CD4-positive, alpha-beta T cell treated with Interleukin-21 for 1 hour (primary cell): ENCODE results near the gene SCAND1.
"Not testable (repeated sequence)": the region's sequence is repeated elsewhere in the genome, so short reads cannot be mapped to it uniquely, and the experiment has no call there.

Experiments used
- DNase-seq: peaks from one replicate; pipeline ENCODE4 v3.0.0-alpha.2; 2020

Gene SCAND1

DNA sequence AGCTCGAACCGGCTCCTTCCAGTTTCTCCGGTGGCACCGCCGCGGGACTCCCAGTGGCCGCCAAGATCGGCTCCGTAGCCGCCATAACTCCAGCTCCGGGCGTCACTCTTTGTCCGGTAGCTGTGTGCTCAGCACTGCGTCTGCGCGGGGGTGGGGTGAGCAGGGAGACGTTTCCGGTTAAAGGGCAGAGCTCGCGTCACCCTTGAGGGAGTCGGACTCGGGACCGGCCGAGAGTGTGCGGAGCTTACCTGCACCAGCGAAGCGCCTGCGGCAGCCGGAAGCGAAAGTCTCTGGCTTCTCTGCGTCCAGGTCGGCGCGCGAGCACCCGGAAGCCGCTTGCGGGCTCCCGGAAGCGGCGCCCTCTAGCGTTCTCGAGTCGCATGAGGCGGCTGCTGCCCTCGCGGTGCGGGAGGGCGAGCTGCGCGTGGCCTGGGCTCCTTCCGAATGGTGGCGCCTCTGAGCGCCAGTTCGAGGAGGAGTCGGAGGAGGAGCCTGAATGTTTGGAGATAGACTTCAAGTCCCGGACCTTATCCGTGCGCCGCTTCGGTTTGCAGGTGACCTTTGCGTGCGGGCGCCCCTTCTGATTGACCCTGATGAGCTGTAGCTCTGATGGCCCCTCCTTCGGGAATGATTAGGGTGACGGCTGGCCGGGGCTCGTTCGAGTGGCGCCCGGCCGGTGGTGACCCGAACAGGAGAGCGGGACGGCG lies at the start of gene SCAND1:
SCAND1 (minus strand) TSS at position 303 of the 707 bp plus-strand sequence; CDS start at position 85, 218 bp downstream.
- peak; percentile 98 for DNase-seq

DNA sequence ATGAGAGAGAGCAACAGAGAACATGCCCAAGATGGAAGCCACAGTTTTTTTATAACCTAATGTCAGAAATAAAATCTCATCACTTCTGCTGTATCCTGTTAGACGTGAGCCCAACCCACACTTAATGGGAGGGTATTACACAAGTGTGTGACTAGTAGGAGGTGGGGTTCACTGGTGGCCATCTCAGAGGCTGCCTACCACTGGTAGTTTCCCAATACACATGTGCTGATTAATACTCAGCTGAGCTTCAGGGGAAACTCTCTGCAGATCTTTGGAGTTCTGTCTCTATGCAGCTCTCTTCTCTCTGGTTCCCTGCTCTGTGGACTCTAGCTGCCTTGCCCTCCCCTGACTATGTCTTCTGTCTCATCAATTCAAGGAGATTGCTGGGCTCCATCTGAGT lies 49.7 kb upstream of the SCAND1 start:
- no peak for DNase-seq

DNA sequence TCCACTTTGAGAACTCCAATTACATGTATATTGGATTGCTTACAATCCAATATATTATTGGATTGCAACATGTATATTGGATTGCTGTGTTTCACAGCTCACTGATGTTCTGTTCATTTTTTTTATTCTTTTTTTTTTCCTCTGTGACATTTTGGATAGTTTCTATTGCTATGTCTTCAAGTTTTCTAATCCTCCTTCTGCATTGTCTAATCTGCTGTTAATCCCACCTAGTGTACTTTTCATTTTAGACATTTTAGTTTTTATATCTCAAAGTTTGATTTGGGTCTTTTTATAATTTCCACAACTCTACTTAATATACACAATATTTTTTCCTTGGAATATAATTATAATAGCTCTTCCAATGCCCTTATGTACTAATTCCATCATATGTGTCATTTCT lies 48.6 kb upstream of the SCAND1 start:
- DNase-seq: no peak

DNA sequence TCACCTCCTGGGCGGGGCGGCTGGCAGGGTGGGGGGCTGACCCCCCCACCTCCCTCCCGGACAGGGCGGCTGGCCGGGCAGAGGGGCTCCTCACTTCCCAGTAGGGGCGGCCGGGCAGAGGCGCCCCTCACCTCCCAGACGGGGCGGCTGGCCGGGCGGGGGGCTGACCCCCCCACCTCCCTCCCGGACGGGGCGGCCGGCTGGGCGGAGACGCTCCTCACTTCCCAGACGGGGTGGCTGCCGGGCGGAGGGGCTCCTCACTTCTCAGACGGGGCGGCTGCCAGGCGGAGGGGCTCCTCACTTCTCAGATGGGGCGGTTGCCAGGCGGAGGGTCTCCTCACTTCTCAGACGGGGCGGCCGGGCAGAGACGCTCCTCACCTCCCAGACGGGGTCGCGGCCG lies 47.0 kb upstream of the SCAND1 start:
- not testable (repeated sequence) for DNase-seq

- DNase-seq: not testable (repeated sequence)
Observed at GRCh38 chr20:35996492-35996891, 42.2 kb upstream of the SCAND1 start.

DNA sequence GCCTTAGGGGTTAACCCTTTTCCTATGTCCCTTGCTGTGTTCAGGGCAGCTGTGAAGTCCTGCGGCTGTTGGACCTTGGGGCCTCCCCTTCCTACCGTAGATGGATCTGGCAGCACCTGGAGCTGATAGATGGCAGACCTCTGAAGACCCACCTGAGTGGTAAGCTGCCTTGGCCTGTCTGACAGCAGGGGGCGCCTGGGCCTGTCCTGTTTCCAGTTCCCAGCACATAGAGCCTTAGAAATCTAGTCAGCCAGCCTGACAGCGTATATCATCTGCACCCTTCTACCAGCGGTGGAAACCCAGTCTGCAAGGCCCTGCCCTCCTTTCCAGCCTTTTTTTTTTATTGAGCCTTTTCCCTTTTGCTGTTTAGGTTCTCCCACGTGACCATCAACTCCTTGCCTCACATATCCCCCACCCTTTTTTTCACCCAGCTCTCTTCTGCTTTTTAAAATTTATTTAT lies 40.7 kb upstream of the SCAND1 start:
- DNase-seq: peak; percentile 75

DNA sequence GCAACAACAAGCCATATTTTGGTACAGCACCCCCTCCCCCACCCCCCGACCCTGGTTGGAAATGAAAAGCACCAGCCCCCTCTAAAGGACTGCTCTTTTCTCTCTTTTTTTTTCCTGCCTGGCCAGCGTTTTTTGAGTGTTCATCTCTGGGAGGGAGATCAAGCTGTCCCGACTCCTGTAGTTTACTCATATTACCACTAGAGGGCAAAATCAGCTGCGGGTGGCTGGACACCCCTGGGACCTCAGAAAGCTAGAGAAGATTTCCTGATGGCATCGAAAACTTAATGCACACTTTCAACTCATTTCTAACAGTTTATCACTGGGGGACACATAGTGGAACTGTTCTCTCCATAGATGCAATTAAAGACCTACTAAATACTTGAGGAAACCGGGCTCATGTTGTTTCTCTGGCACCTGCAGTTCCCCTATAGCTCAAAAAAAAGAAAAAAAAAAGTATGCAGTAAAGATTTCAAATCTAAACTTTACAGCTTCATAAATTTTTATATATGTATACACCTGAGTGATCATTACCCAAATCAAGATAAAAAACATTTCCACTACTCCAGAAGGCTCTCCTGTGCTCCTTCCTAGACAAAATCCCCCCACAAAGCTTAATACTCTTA lies 38.5 kb upstream of the SCAND1 start:
- DNase-seq: peak; percentile 70

DNA sequence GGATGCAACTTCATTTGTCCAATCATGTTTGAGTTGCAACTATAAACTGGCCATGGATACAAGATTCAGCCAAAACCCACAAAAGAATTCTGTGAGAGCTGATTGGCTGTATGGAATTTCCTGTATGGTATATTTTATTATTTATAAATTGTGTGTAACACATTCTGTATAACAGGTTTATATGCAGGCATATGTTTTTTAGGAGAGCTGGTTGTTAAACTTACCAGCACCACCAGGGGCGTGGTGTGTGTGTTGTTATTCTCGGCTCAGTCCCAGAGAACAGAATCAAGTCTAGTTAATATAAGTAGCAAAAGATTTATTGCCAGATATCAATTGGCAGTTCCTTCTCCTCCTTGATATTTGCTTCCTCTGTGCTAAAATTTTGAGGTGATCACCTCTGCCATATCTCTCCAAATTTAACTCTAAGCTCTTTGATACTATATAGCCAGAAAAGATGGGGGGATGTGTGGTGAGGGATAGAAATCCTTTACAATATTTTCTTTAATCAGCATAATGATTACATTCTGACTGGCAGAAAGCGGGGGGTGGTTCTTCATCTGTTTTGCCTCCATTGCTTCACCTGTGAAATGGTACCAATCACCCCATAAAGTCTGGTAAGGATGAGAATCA lies 37.0 kb upstream of the SCAND1 start:
- no peak for DNase-seq

GRCh38 chr20:35988910-35989463 lies 34.7 kb upstream of the SCAND1 start:
- no peak for DNase-seq

DNA sequence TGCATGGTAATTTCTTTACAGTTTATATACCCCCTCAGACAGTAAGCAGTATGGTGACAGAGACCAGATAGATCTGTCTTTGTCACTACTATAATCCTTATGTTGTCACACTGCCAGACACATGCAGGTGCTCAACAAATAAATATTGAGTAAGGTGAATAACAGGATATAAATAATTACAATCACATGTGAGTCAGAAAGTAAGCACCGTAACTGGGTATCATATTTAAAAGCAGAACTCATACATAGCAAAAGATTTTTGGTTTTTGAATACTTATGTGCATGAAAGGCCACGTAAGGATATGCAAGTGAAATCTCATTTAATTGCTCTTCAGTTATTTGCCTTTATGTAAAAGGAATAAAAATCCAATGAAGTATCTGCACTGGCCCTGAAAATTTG lies 31.5 kb upstream of the SCAND1 start:
- DNase-seq: no peak

DNA sequence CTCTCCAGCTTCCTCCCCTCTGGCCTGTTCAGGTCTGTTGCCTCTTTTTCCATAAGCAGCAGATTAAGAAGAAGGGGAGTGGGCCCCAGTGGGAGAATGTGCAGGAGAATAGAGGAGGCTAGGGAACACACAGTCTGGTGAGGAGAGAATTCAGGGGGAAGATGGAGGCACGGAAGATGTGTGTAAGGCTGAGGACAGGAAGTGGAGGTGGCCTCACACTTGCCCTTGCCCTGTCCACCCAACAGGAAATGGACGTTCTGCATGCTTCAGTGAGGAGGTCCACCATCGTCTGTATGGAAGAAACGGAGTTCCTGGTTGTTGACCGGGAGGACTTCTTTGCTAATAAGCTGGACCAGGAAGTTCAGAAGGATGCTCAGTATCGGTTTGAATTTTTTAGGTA lies 30.1 kb upstream of the SCAND1 start:
- no peak for DNase-seq

- no peak for DNase-seq
Observed at GRCh38 chr20:35981969-35982368, 27.7 kb upstream of the SCAND1 start.

DNA sequence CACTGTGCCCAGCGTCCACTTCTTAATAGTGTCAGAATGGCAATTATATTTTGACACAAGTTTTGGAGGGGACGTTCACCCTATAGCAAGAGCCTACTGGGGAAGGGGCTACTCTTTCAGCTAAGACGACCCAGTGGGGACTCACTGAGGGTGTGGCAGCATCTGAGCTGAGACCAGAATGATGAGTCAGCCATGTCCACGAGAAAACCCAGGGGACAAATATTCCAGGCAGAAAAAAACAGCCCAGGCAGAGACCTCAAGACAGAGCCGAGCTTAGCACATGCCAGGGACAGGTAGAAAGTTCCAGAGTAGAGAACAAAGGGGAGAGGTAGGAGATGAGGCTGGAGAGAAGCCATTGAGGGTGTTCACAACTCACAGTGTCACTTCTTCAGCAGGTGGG lies 25.2 kb upstream of the SCAND1 start:
- no peak for DNase-seq

GRCh38 chr20:35978041-35978513 lies 23.8 kb upstream of the SCAND1 start:
- no peak for DNase-seq

DNA sequence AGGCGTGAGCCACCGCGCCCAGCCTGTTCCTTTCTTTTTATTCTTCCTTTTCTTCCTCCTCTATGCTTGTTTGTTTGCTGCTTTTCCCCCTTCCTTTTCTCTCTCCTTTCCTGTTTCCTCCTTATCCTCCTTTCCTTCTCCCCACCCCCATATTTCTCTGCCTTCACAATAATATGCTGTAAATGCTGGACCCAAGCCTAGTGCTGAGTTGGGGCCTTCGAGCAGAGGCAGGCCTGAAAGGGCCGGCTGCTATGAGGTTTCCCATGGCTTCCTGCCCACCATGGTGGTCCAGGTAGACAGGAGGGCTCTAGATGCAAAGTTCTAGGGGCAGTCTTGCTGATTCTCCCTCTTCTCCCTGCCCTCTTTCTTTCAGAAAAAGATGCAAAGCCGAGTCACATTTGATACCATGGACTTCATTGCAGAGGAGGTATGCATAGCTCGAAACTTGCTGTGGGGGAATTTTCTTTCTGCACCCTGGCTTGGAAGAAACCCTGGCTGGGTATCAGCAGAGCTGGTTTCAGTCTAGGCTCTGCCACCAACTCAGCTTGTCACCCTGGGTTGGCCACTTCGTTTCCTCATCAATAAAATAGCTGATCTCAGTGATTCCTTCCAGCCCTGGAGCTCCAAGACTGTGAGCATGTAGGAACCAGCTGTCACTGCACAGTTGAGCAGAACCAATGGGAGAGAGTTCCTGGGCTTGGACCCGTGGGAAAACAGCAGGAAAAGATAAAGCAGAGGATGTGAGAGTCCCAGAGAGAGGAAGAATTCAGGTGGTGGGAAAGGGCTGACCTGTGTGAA lies 21.5 kb upstream of the SCAND1 start:
- no peak for DNase-seq

GRCh38 chr20:35974256-35974655 lies 20.0 kb upstream of the SCAND1 start:
- DNase-seq: no peak

DNA sequence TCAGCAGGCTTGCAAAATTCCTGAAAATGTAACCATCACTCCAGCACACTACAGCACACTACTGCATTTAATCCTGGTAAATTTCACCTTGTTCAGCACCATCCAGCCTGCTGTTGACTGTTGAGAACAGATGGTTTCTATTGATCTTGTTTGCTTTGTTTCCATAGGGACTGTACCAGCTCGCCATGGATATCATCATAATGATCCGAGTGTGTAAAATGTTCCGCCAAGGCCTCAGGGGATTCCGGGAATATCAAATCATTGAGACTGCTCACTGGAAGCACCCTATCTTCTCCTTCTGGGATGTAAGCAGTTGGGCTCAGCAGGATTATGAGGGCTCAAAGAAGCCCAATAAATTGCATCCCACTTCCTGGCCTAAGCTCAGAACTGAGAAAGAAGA lies 18.2 kb upstream of the SCAND1 start:
- DNase-seq: no peak

DNA sequence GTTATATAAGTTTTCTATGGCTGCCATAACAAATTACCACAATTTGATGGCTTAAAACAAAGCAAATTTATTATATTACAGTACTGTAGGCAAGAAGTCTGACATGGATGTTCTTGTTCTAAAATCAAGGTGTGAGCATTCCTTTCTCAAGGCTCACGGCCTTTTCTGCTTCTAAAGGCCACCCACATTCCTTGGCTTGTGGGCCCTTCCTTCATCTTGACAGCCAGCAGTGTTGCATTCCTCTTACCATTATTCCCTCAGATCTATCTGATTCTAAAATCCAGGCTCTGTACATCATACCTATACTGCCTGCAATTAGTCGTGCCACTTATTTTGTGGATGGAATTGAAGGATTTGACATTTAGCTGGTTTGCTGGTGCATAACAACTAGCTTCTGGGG lies 17.7 kb upstream of the SCAND1 start:
- no peak for DNase-seq

GRCh38 chr20:35968930-35969329 lies 14.6 kb upstream of the SCAND1 start:
- no peak for DNase-seq

- no peak for DNase-seq
Observed at GRCh38 chr20:35967979-35968640, 13.8 kb upstream of the SCAND1 start, which contains the start of gene CNBD2. TSS of gene CNBD2 (plus strand) at chr20:35968590. CDS start at chr20:35968763, 173 bp downstream.

- DNase-seq: no peak
Observed at GRCh38 chr20:35963878-35964277, 9.6 kb upstream of the SCAND1 start.

- DNase-seq: not testable (repeated sequence)
Observed at GRCh38 chr20:35959291-35959690, 5.0 kb upstream of the SCAND1 start.
